ENCODE results near the gene SKOR1. TPM values are rescaled to one million over a fixed set of nuclear protein-coding genes. Genes with fewer than 3 reads are reported as not detected.

The SKOR1 gene
- total RNA-seq, 1 experiment from 2014 or later: 0.13 TPM

- no peak overlapping the region for H2BK15ac ChIP-seq (ENCODE audit: low read depth, low read length)
- no peak overlapping the region for H2AK5ac ChIP-seq (ENCODE audit: insufficient read length, low read length)
- H3K23ac ChIP-seq (ENCODE audit: insufficient read length, low read depth, low read length): no peak overlapping the region
- no peaks in the 10 kb centered on the region for H3K79me1 ChIP-seq (ENCODE audit: insufficient read depth, low read depth, low read length, poor library complexity, severe bottlenecking)
- no peak overlapping the region for H4K91ac ChIP-seq (ENCODE audit: insufficient read length, low read depth, low read length)
- no peak overlapping the region; the same call in 1 of the 2 replicates for H3K14ac ChIP-seq (ENCODE audit: insufficient read depth, low read length)
- H3K4me1 Mint-ChIP-seq: peaks cover 32 to 53% of the 10 kb centered on the region in 2 experiments
- H3K36me3 Mint-ChIP-seq (ENCODE audit: insufficient read depth in 1 of 3, low read depth in 3 of 3): no peaks in the 10 kb centered on the region; a peak in 5 of 7 replicates
- no peak overlapping the region for H2BK20ac ChIP-seq (ENCODE audit: low read depth, low read length, poor library complexity, severe bottlenecking)
- no CpG with 5 or more reads among the region's 88 CpGs for whole genome bisulfite sequencing (ENCODE audit: extremely low coverage, insufficient read length, low lambda C conversion rate)
- DNase-seq: no peak
- H3K4me1 ChIP-seq (ENCODE audit: insufficient read depth, low read length): peaks cover 6% of the 10 kb centered on the region; the same call in 1 of the 2 replicates
- no peaks in the 10 kb centered on the region for H3K79me2 ChIP-seq (ENCODE audit: insufficient read depth, low read length)
- H2AFZ ChIP-seq (ENCODE audit: low read length): no peak overlapping the region
- no peaks in the 10 kb centered on the region for H3K23me2 ChIP-seq (ENCODE audit: insufficient read length, low read depth, low read length, poor library complexity, severe bottlenecking)
- H2BK5ac ChIP-seq (ENCODE audit: insufficient read length, low read length): no peak overlapping the region
- peaks cover 92% of the 10 kb centered on the region for H3K27me3 ChIP-seq (ENCODE audit: insufficient read depth, low read length)
- peaks cover 6 to 12% of the 10 kb centered on the region in 2 experiments for H3K9me3 Mint-ChIP-seq
- no peak overlapping the region for H3K4ac ChIP-seq (ENCODE audit: low read depth, low read length)
- no peak overlapping the region for H2BK120ac ChIP-seq (ENCODE audit: low read depth, low read length, poor library complexity, severe bottlenecking)
- H3K27ac Mint-ChIP-seq: no peak overlapping the region
- H3K4me2 ChIP-seq (ENCODE audit: insufficient read depth, insufficient read length, low read length): peak overlapping the region; percentile 7
- no peak overlapping the region for H3T11ph ChIP-seq (ENCODE audit: low read length)
- H3K9me3 ChIP-seq (ENCODE audit: control insufficient read depth, low read depth, low read length): no peaks in the 10 kb centered on the region
- no peak overlapping the region for H3K9ac ChIP-seq (ENCODE audit: extremely low read depth, insufficient read length, low read length)
- H2BK12ac ChIP-seq (ENCODE audit: insufficient read length, low read depth, low read length): no peak overlapping the region
- no peak for TF ChIP-seq CTCF (conservative IDR thresholded peaks at IDR 0.05)
- no peaks in the 10 kb centered on the region for H4K20me1 ChIP-seq (ENCODE audit: control insufficient read depth, insufficient read depth, insufficient read length)
- H3K27ac ChIP-seq (ENCODE audit: insufficient read length, low read depth, low read length): no peak overlapping the region
- no peak overlapping the region for H4K5ac ChIP-seq (ENCODE audit: insufficient read length, low read depth, low read length)
- H3K27me3 Mint-ChIP-seq (ENCODE audit: low read depth): peaks cover 92% of the 10 kb centered on the region
- no peak overlapping the region; a peak in 1 of 5 replicates for H3K4me3 Mint-ChIP-seq
- H4K8ac ChIP-seq (replicated peaks; ENCODE audit: insufficient read length, low read depth, low read length): no peak overlapping the region
- H3K56ac ChIP-seq (ENCODE audit: insufficient read length, low read depth, low read length): no peak overlapping the region
- no peak overlapping the region for H3K18ac ChIP-seq (ENCODE audit: insufficient read length, low read depth, low read length)
These were observed 1.6 kb downstream of the SKOR1 start for GRCh38 chr15:67826717-67827561.
